Heart left ventricle (tissue), 13 donors: ENCODE measurements around the gene EXOSC5.

Experiments
- POLR2A ChIP-seq, 2 donors: fragments of 450-650 bp; IDR thresholded peaks; one replicate each; pipeline ENCODE4 v1.6.1; 2017; ENCODE audit warnings: antibody characterized with exemption in 2 of 2, mild to moderate bottlenecking in 2 of 2, moderate library complexity in 2 of 2
- TF ChIP-seq, protein P1 (sequence below), 12 donors: fragments of 200-600 bp; sonication (generic) in 4 of 12; IDR thresholded peaks; one replicate each; pipeline versions ENCODE4 v1.5.0 to v1.8.0; 2018 to 2022; ENCODE audit warnings: antibody characterized with exemption in 12 of 12, mild to moderate bottlenecking in 5 of 12
- donor health status: ischemic (EF 13 %, LVEDD 7.1; RV severe dilation, severe dysfunction).
- donor health status: DM: no; HTN: yes; CAD: no.
- donor health status: DM: no; HTN: no; CAD: no.
- donor health status: ischemic (EF 25% LVEDD 6.9; RV normal size, moderate dysfunction).
- donor health status: ischemic (EF 25% LVEDD 5.7; RV mildly dilated, moderate dysfunction).
- donor health status: ischemic (EF 35%, LVEDD 5.7; RV mildly dilated, moderate dysfunction).
- donor health status: nonischemic (EF 11% LVEDD 7.7; RV severe dilation, severe dysfunction).
- donor health status: DM: yes; HTN: yes; CAD: no.
- donor health status: PGD.
- donor health status: ischemic (EF 29% LVEDD 5.4; RV normal size, mild dysfunction).
- donor health status: nonischemic (EF 23%, LVEDD 6.1; RV moderate dilation, normal function).

- TF ChIP-seq, protein P1, sequence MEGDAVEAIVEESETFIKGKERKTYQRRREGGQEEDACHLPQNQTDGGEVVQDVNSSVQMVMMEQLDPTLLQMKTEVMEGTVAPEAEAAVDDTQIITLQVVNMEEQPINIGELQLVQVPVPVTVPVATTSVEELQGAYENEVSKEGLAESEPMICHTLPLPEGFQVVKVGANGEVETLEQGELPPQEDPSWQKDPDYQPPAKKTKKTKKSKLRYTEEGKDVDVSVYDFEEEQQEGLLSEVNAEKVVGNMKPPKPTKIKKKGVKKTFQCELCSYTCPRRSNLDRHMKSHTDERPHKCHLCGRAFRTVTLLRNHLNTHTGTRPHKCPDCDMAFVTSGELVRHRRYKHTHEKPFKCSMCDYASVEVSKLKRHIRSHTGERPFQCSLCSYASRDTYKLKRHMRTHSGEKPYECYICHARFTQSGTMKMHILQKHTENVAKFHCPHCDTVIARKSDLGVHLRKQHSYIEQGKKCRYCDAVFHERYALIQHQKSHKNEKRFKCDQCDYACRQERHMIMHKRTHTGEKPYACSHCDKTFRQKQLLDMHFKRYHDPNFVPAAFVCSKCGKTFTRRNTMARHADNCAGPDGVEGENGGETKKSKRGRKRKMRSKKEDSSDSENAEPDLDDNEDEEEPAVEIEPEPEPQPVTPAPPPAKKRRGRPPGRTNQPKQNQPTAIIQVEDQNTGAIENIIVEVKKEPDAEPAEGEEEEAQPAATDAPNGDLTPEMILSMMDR (IDR thresholded peaks at IDR 0.05): no peak
- TF ChIP-seq POLR2A (IDR thresholded peaks at IDR 0.05): no peak
Observed at GRCh38 chr19:41376998-41377365, 20.2 kb downstream of the EXOSC5 start.
